Left cardiac atrium (tissue), 4 donors: Measurements from ENCODE around the gene TMEM147. TPM values are rescaled to one million over a fixed set of nuclear protein-coding genes. Genes with fewer than 3 reads are reported as not detected.
A peak's percentile ranks its signal among the peaks of the same experiment; 100 is the strongest.

Experiments
- ATAC-seq, 2 donors: fragments of 200-7000 bp; cut with Tn5 transposase; one replicate each; pipeline ENCODE4 v1.9.1; 2020; ENCODE audit warnings: mild to moderate bottlenecking in 2 of 2, moderate library complexity in 2 of 2
- DNase-seq: peaks from one replicate; pipeline ENCODE4 v3.0.0-alpha.2; 2020
- intact Hi-C, 2 donors: fragments of 100-400 bp; cut with DNase I; formaldehyde crosslinking; loops; one replicate each; pipeline versions ENCODE4 v1.14.1 to v1.15.1; 2022 to 2023
- total RNA-seq, 2 donors: library from RNA; stranded (reverse); fragmentation: NEBNext Ultra II Directional; extraction: Animal tissue kit (Norgen Biotek cat#: 25700); gene quantifications; one replicate each; pipeline ENCODE4 v1.2.1, GENCODE V29; 2021
- donor health status: DM: no; HTN: yes; CAD: no.
- donor health status: DM: no; HTN: yes; CAD: no; lungs with severe emphysema.
- donor health status: DM: yes; HTN: yes; CAD: no.
- donor health status: Dilated cardiomyopathy.

The TMEM147 gene
- total RNA-seq, 2 donors from 2014 or later, result 78.1 to 87.5 TPM

GRCh38 chr19:35516310-35516709 lies 29.1 kb upstream of the TMEM147 start:
- no peak for ATAC-seq
- no peak for DNase-seq
- intact Hi-C loops, result no loop called here

- intact Hi-C loops, result no loop called here
- ATAC-seq, result no peak
Observed at GRCh38 chr19:35517342-35517741, 28.1 kb upstream of the TMEM147 start.

GRCh38 chr19:35518313-35518712 lies 27.1 kb upstream of the TMEM147 start:
- no peak for DNase-seq
- no peak for ATAC-seq
- intact Hi-C loops, result no loop called here

More at GRCh38 chr19:35517342-35517741, 28.1 kb upstream of the TMEM147 start:
- no peak for DNase-seq

GRCh38 chr19:35519291-35519690 lies 26.1 kb upstream of the TMEM147 start:
- ATAC-seq (no peak), DNase-seq (no peak)
- intact Hi-C loops, result no loop called here

- no peak for ATAC-seq
- intact Hi-C loops, result no loop called here
Observed at GRCh38 chr19:35521124-35521743, 24.2 kb upstream of the TMEM147 start.

GRCh38 chr19:35522745-35523327 lies 22.6 kb upstream of the TMEM147 start:
- DNase-seq (no peak), ATAC-seq (no peak)
- intact Hi-C loops, result no loop called here

More at GRCh38 chr19:35521124-35521743, 24.2 kb upstream of the TMEM147 start:
- no peak for DNase-seq

GRCh38 chr19:35524181-35524837 lies 21.1 kb upstream of the TMEM147 start:
- DNase-seq (no peak), ATAC-seq (no peak)
- intact Hi-C loops, result no loop called here

- ATAC-seq (no peak), DNase-seq (no peak)
- intact Hi-C loops, result no loop called here
Observed at GRCh38 chr19:35525873-35526272, 19.6 kb upstream of the TMEM147 start.

GRCh38 chr19:35528218-35529038 lies 17.0 kb upstream of the TMEM147 start, which contains the start of gene SBSN:
Gene SBSN, minus strand, starts transcription at chr19:35528311. Its CDS starts 30 bp downstream, at chr19:35528281.
- peak in 1 of 2 donors; percentile 37 for ATAC-seq
- no peak for DNase-seq
- intact Hi-C loops, result no loop called here

GRCh38 chr19:35529241-35530218 lies 15.9 kb upstream of the TMEM147 start:
- no peak for ATAC-seq
- intact Hi-C loops, result no loop called here
- no peak for DNase-seq

GRCh38 chr19:35531291-35531690 lies 14.1 kb upstream of the TMEM147 start:
- no peak for ATAC-seq
- DNase-seq, result no peak
- intact Hi-C loops, result no loop called here

GRCh38 chr19:35533201-35533821 lies 12.1 kb upstream of the TMEM147 start, which contains the start of gene GAPDHS:
Gene GAPDHS, plus strand, starts transcription at chr19:35533456. Its CDS starts 72 bp downstream, at chr19:35533528.
- no peak for DNase-seq
- peak in 1 of 2 donors; percentile 9 for ATAC-seq
- intact Hi-C loops, result no loop called here

GRCh38 chr19:35533822-35534392 lies 11.5 kb upstream of the TMEM147 start:
- DNase-seq, result no peak
- intact Hi-C loops, result no loop called here
- peak; percentile 55 to 64 for ATAC-seq

GRCh38 chr19:35534803-35535480 lies 10.5 kb upstream of the TMEM147 start:
- DNase-seq (no peak), ATAC-seq (no peak)
- intact Hi-C loops, result no loop called here

GRCh38 chr19:35539314-35539713 lies 6.1 kb upstream of the TMEM147 start:
- intact Hi-C loops, result no loop called here
- DNase-seq (no peak), ATAC-seq (no peak)

GRCh38 chr19:35539850-35540249 lies 5.6 kb upstream of the TMEM147 start:
- intact Hi-C loops, result no loop called here
- ATAC-seq, result no peak

GRCh38 chr19:35540356-35540927 lies 5.0 kb upstream of the TMEM147 start:
- intact Hi-C loops, result no loop called here
- ATAC-seq (no peak), DNase-seq (no peak)

More at GRCh38 chr19:35539850-35540249, 5.6 kb upstream of the TMEM147 start:
- DNase-seq, result no peak
